Posterior vena cava (tissue), 2 donors: ENCODE data around the gene C14orf93. TPM values are rescaled to one million over a fixed set of nuclear protein-coding genes. Genes with fewer than 3 reads are reported as not detected.

Experiments used
- DNase-seq: peaks from one replicate; pipeline ENCODE4 v3.0.0-alpha.2; 2020; ENCODE audit warnings: low spot score
- intact Hi-C, 2 donors: fragments of 100-400 bp; cut with DNase I; formaldehyde crosslinking; loops; one replicate each; pipeline versions ENCODE4 v1.14.1 to v1.14.2; 2022 to 2023
- total RNA-seq, 2 donors: library from RNA; stranded (reverse); fragmentation: NEBNext Ultra II Directional; extraction: Animal tissue kit (Norgen Biotek cat#: 25700); gene quantifications; one replicate each; pipeline ENCODE4 v1.2.1, GENCODE V29; 2021
- donor health status: DM: yes; HTN: yes; CAD: no.
- donor health status: DM: yes; HTN: yes; CAD: no.

C14orf93 gene
- total RNA-seq, 2 donors from 2014 or later = 3.8 to 5.7 TPM

DNA sequence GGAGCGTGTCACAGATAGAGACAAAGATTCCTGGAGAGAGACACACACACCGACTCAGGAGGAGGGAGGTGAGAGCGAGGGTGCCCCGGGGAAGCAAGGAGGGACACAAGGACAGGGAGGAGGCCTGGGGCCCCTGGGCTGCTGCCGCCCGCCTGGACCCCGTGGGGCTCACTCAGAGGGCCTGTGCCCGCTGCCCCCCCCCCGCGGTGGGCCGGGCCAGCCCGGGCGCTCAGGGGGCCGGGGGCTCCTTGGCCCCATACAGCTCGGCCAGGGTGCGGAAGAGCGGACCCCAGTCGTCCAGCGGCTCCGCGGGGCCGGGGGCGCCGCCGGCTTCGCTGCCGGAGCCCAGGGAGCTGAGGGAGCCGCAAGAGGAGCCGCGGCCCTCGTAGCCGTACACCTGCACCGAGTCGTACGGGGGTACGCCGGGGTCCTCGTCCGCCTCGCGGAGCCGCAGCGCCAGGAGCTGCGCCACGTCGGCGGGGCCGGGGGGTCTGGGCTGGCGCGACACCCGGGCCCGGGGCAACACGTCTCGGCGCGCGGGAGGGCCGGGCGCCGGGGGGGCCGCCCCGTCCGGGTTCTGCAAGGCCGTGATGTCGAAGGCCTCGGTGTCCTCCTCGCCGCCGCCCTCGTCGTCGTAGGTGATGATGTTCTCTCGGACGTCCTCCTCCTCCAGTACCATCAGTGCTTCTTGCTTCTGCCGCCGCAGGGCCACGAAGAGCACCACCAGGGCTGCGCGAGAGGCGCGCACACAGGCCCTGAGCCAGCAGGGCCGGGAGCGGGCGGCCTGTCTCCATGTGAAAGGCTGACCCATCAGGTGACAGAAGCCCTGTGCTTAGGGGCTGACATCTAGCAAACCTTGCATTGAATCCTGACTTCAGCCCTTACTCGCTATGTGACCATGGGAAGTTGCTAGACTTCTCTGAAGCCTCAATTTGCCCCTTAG lies 38.1 kb upstream of the C14orf93 start:
- intact Hi-C loops = no loop called here
- DNase-seq = no peak

GRCh38 chr14:23047034-23047634 lies 37.2 kb upstream of the C14orf93 start:
- intact Hi-C loops = no loop called here
- DNase-seq = no peak

DNA sequence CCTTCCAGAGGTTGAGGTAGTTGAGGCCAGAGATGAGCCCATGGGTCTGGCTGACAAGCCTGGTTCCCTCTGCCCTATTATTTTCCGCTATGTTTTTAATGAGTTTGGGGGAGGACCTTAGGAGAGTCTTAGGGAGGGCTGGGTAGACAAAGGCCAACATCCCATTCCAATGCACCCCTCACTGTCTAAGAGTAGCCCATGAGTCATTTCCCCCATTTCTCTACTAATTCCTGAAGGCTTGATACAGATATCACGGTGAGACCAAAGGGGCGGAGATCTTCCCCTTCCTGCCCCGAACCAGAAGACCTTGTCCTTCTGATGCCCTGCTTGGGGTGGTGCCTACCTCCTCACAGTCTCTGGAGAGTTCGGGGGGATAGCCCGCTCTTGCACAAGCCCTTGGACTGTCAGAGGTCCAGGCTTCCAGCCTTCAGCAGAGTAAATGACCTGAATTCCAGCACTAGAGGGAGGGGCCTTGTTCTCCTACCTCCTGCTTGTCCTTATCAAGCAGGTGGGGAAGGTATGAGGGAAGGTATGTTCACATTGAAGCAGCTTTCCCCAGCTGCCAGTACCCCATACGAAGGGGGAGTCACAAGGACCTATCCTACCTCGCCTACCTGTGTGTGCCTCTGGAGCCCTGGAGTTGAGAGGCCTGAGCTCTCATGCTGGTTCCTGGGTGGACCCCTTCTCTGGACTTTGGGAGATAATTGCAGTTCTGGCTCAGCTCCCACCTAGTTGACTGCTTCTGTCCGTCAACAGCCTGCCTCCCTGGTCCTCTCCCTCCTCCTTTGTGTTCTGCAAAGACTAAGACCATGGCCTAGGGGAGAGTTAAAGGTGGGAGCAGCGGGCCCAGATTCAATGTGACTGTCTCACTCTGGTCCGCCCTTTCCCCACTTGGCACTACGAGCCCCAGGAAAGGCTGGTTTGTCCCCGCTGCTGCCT lies 35.7 kb upstream of the C14orf93 start:
- DNase-seq = no peak
- intact Hi-C loops = no loop called here

DNA sequence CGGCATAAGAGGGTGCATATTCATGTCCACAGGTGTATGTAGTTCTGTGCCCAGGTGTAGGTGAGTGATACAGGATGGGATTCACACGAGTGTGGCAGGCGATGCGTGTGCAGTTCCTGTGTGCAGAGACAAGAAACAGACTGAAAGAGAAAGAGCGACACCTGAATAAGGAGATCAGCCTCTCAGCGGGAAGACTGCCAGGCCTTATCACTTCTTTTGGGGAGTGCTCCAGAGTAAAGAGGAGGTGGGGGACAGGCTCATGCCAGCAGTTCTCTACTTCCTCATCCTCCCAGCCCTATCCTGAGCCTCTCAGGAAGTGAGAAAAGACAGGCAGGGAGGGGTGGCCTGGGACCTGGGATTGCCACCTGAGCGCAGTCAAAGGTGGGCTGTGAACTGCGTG lies 34.9 kb upstream of the C14orf93 start:
- intact Hi-C loops = no loop called here
- DNase-seq = no peak

DNA sequence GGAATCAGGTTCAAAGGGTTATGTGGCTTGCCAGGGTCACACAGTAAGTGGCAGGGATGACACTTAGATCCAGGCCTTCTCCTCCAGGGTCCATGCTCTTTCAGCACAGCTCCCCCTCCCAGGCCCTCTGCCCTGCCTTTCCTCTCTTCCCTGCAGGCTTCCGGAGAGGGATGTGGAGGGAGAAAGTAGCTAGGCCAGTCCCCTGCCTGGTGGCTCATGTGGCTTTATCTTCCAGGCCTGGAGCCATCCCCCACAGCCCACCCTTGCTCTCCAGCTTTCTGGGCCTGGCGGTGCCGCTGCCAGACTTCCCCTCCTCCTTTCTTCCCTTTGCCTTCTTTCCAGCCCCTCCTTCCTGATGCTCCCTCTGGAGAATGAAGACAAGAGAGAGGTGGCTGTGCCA lies 33.8 kb upstream of the C14orf93 start:
- intact Hi-C loops = no loop called here
- DNase-seq = no peak

DNA sequence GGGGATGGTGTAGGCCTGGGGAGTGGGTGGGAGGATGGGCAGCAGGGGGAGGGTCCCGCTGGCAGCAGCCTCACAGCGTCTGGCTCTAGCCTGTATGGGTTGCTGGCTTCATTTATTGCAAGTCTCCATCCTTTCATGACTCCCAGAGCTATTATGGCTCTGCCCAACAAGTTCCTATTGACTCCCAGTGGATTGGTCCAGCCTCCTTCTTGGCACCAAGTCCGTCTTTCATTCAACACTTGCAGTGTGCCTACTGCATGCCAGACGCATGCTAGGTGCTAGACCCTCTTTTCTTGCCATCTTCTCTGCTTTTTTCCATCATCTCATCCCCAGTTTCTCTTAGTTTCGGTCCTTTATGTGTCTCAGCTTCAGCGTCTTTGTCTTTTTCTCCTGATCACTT lies 33.2 kb upstream of the C14orf93 start:
- intact Hi-C loops = no loop called here
- DNase-seq = no peak

GRCh38 chr14:23042162-23042965 lies 32.4 kb upstream of the C14orf93 start, which contains the start of gene PSMB11:
TSS of gene PSMB11 (plus strand) at chr14:23042212. CDS start at chr14:23042226, 14 bp downstream.
- DNase-seq = no peak
- intact Hi-C loops = no loop called here

GRCh38 chr14:23041729-23042128 lies 31.8 kb upstream of the C14orf93 start:
- no peak for DNase-seq
- intact Hi-C loops = loop anchor here in 1 of 2 donors (1.0 kb wide), 1 partner anchor 29 kb away; no protein-coding TSS in a partner anchor

GRCh38 chr14:23040100-23040499 lies 30.2 kb upstream of the C14orf93 start:
- DNase-seq = no peak
- intact Hi-C loops = no loop called here

DNA sequence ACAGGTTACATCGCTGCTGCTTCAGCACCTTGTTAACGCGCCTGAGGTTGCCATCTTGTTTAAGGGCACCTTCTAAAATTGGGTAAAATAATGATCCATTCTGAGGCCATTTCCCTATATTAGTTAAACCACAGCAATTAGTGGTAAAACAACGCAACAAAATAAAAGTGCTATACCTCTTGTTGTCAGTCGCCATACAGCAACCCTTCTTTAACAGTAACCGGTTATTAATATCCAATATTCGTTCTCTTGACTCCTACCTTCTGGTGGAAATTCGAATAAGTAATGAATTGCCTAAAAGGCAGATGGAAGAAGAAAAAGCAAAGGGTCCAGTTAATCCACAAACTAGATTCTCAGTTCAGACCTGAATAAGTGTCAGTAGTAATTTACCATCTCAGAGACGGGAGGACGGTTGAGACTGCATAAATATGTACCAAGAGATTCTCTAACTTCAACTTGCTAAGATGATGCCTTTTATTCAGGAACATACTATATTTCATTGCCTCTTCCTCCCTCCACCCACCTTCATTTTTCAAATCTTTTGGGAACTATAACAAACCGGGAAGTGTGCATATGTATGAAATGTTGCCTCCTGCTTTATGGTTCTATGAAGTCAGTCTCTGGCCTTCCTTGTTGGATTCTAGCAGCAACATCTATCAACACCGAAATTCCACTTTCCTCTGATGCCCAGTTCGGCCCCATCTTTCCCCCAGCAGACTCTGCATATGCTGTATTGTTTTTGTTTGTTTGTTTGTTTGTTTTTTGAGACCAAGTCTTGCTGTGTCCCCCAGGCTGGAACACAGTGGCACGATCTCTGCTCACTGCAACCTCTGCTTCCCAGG lies 25.6 kb upstream of the C14orf93 start:
- intact Hi-C loops = no loop called here
- no peak for DNase-seq

DNA sequence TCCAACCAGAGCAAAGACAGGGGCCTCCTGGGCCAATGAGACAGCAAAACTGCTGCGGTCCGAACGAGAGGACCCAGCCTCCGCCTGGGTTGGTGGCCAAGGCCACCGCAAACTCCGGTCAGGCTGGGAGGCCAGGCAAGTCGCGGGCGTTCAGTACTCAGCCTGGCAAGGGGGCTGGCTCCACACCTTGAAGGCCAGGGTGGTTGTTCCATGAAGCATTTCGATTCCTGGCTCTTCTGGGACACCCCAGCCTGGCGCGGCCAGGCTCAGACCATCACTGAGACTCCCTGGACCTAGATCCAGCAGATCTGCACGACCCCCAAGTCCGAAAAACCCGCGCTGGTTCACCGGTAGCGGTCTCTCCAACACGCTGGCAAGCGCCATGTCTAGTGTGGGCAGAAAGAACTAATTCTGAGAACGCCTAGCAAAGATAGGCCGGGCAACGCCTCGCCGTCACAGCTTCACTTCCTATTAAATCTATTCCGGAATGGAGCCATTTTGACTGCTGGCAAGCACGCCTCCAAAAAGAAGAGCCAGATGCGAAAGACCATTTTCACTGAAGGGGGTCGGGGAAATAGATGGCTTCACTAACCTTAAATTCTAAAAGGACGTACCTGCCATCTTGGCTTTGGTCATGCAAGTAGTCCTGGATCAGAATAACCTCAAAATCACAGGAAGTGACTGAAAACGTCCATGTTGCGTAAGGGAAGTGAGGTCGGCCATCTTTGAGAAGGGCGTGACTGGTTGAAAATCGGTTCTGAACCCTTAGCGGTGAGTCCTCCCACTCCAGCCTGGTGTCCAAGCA lies 24.8 kb upstream of the C14orf93 start, which contains the start of gene PSMB5:
Gene PSMB5, minus strand, starts transcription at position 403 of the 805 bp plus-strand sequence. Its CDS starts 19 bp downstream, at position 384.
- DNase-seq = peak; percentile 96
- intact Hi-C loops = no loop called here

- no peak for DNase-seq
- intact Hi-C loops = no loop called here
Measured at GRCh38 chr14:23033801-23034497, 24.0 kb upstream of the C14orf93 start.

DNA sequence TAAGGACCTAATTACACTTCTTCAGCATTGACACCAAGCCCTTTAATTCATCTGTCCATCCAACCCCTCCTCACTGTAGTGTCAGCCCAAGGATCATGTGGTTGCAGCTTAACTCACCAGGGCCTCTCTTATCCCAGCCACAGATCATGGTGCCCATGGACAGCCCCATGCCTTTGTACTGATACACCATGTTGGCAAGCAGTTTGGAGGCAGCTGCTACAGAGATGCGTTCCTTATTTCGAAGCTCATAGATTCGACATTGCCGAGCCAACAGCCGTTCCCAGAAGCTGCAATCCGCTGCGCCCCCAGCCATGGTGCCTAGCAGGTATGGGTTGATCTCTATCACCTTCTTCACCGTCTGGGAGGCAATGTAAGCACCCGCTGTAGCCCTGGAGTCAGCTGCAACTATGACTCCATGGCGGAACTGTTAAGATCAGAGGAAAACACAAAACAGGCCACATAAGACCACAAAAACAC lies 23.3 kb upstream of the C14orf93 start:
- DNase-seq = no peak
- intact Hi-C loops = no loop called here

DNA sequence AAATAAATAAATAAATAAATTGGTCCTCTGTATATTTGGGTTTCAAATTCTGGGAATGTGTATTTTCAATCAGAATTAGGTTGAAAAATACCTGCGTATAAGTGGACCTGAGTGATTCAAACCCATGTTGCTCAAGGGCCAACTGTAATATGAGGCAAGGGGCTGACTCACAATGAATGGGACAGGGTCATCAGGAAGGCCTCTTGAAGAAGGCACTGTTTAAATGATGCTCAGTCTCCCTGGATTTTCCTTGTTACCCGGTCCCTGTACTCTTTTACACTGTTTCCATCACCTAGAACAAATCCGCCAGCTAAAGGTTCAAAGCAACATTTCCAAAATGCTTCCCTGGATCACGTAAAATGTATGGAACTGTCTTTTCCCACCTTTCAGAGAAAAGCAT lies 21.0 kb upstream of the C14orf93 start:
- intact Hi-C loops = no loop called here
- DNase-seq = no peak

DNA sequence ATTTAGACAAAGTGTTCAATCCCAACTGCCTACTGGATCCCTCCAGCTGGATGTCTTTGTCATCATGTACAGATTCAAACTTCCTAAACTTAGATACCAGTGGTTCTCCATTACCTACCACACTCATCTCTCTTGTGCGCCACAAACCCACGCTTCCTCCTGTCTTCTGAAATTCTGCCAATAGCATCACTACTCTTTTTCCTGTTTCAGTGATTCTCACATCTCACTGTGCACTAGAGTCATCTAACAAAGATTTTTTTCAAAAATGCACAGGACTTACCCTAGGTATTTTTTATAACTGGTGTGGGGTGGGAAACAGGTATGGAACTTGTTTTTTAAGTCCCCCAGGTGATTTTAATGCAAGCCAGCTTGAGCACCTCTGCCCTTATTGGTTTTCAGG lies 18.9 kb upstream of the C14orf93 start:
- intact Hi-C loops = no loop called here
- no peak for DNase-seq

- intact Hi-C loops = no loop called here
- no peak for DNase-seq
Measured at GRCh38 chr14:23025151-23025814, 15.3 kb upstream of the C14orf93 start.
